Neural cell (in vitro differentiated cells): ENCODE measurements around the gene WWTR1.

ENCODE experiments used
- CTCF ChIP-seq: fragments of 450-650 bp; IDR thresholded peaks from 2 replicates; pipeline ENCODE4 v1.5.1; 2014; ENCODE audit warnings: antibody characterized with exemption, mild to moderate bottlenecking, moderate library complexity; ENCODE audit not compliant: poor library complexity, severe bottlenecking
- EP300 ChIP-seq: fragments of 450-650 bp; conservative IDR thresholded peaks from 2 replicates; pipeline ENCODE4 v1.6.1; 2014; ENCODE audit warnings: antibody characterized with exemption, mild to moderate bottlenecking, moderate library complexity; ENCODE audit not compliant: poor library complexity, severe bottlenecking
- EZH2 ChIP-seq: fragments of 200-600, 300-800 bp; shearing (Covaris generic), sonication (generic); IDR thresholded peaks from 2 replicates; pipeline ENCODE4 v1.6.1; 2014; ENCODE audit warnings: antibody characterized with exemption, low read length, borderline replicate concordance, mild to moderate bottlenecking; ENCODE audit not compliant: insufficient read depth, poor library complexity, severe bottlenecking
- MXI1 ChIP-seq: fragments of 450-650 bp; conservative IDR thresholded peaks from 2 replicates; pipeline ENCODE4 v1.6.1; 2014; ENCODE audit warnings: antibody characterized with exemption, mild to moderate bottlenecking; ENCODE audit not compliant: poor library complexity, severe bottlenecking
- POLR2AphosphoS5 ChIP-seq: IDR thresholded peaks from 2 replicates; pipeline ENCODE4 v1.6.1; 2012
- RAD21 ChIP-seq: fragments of 450-650 bp; conservative IDR thresholded peaks from 2 replicates; pipeline ENCODE4 v1.6.1; 2014; ENCODE audit warnings: antibody characterized with exemption, mild to moderate bottlenecking, moderate library complexity
- SMC3 ChIP-seq: fragments of 450-650 bp; conservative IDR thresholded peaks from 2 replicates; pipeline ENCODE4 v1.6.1; 2014; ENCODE audit warnings: antibody characterized with exemption, mild to moderate bottlenecking, moderate library complexity; ENCODE audit not compliant: poor library complexity
- TF ChIP-seq, protein P1 (sequence below): IDR thresholded peaks from 2 replicates; pipeline ENCODE4 v1.6.1; 2012; ENCODE audit warnings: borderline replicate concordance

GRCh38 chr3:149612456-149612855 is 45.4 kb downstream of the WWTR1 start:
- TF ChIP-seq EZH2 = no peak
- no peak for TF ChIP-seq SMC3
- TF ChIP-seq CTCF = no peak
- no peak for TF ChIP-seq POLR2AphosphoS5
- TF ChIP-seq RAD21 = no peak
- TF ChIP-seq MXI1 = no peak
- TF ChIP-seq EP300 = no peak
- TF ChIP-seq, protein P1, sequence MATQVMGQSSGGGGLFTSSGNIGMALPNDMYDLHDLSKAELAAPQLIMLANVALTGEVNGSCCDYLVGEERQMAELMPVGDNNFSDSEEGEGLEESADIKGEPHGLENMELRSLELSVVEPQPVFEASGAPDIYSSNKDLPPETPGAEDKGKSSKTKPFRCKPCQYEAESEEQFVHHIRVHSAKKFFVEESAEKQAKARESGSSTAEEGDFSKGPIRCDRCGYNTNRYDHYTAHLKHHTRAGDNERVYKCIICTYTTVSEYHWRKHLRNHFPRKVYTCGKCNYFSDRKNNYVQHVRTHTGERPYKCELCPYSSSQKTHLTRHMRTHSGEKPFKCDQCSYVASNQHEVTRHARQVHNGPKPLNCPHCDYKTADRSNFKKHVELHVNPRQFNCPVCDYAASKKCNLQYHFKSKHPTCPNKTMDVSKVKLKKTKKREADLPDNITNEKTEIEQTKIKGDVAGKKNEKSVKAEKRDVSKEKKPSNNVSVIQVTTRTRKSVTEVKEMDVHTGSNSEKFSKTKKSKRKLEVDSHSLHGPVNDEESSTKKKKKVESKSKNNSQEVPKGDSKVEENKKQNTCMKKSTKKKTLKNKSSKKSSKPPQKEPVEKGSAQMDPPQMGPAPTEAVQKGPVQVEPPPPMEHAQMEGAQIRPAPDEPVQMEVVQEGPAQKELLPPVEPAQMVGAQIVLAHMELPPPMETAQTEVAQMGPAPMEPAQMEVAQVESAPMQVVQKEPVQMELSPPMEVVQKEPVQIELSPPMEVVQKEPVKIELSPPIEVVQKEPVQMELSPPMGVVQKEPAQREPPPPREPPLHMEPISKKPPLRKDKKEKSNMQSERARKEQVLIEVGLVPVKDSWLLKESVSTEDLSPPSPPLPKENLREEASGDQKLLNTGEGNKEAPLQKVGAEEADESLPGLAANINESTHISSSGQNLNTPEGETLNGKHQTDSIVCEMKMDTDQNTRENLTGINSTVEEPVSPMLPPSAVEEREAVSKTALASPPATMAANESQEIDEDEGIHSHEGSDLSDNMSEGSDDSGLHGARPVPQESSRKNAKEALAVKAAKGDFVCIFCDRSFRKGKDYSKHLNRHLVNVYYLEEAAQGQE = no peak
